CD8-positive, alpha-beta memory T cell (primary cell): ENCODE measurements around the gene RIPOR3. TPM values are rescaled to one million over a fixed set of nuclear protein-coding genes. Genes with fewer than 3 reads are reported as not detected.
A peak's percentile ranks its signal among the peaks of the same experiment; 100 is the strongest.

Experiments used
- CTCF ChIA-PET: fragments of 350-600 bp; sonication (Branson Sonifier 250); formaldehyde crosslinking; loops from one replicate; lab custom pipeline; 2021; ENCODE audit warnings: antibody characterized with exemption; lab: Charles Lee
- POLR2A ChIA-PET: fragments of 350-600 bp; sonication (Branson Sonifier 250); formaldehyde crosslinking; loops from one replicate; lab custom pipeline; 2021; ENCODE audit warnings: antibody characterized with exemption; lab: Charles Lee
- DNase-seq, 5 donors: peaks; one replicate each; pipeline versions ENCODE4 v3.0.0 to v3.0.0-alpha.2; 2020 to 2022; ENCODE audit warnings: mixed read lengths in 1 of 5
- H3K27ac ChIP-seq: one replicate; pipeline ENCODE4 v1.7.0; 2013; ENCODE audit warnings: low read depth, mild to moderate bottlenecking, low read length, moderate library complexity
- H3K27me3 ChIP-seq: 2 replicates; pipeline ENCODE4 v1.7.0; 2013; ENCODE audit warnings: low read length, mild to moderate bottlenecking; ENCODE audit not compliant: insufficient read depth, poor library complexity, severe bottlenecking
- H3K36me3 ChIP-seq: 2 replicates; pipeline ENCODE4 v1.7.0; 2013; ENCODE audit warnings: mild to moderate bottlenecking, low read length, moderate library complexity; ENCODE audit not compliant: insufficient read depth
- H3K4me1 ChIP-seq: 2 replicates; pipeline ENCODE4 v1.7.0; 2013; ENCODE audit warnings: mild to moderate bottlenecking, low read length, moderate library complexity; ENCODE audit not compliant: insufficient read depth
- H3K4me3 ChIP-seq: 2 replicates; pipeline ENCODE4 v1.7.0; 2013; ENCODE audit warnings: mild to moderate bottlenecking, low read length
- H3K9me3 ChIP-seq: 2 replicates; pipeline ENCODE4 v1.7.0; 2013; ENCODE audit warnings: mild to moderate bottlenecking, low read length
- H3K27ac Mint-ChIP-seq, 8 donors: one replicate each; pipeline ENCODE4 v1.8.0; 2020 to 2021; ENCODE audit warnings: mixed read lengths in 8 of 8, mild to moderate bottlenecking in 6 of 8, inconsistent platforms in 3 of 8, moderate library complexity in 3 of 8
- H3K27me3 Mint-ChIP-seq, 2 donors: one replicate each; pipeline ENCODE4 v1.8.0; 2020 to 2021; ENCODE audit warnings: mixed read lengths in 2 of 2, mild to moderate bottlenecking in 1 of 2, moderate library complexity in 1 of 2
- H3K36me3 Mint-ChIP-seq, 3 donors: one replicate each; pipeline ENCODE4 v1.8.0; 2020 to 2021; ENCODE audit warnings: mixed read lengths in 3 of 3, inconsistent platforms in 1 of 3, mild to moderate bottlenecking in 1 of 3
- H3K4me1 Mint-ChIP-seq, 3 donors: one replicate each; pipeline ENCODE4 v1.8.0; 2020 to 2021; ENCODE audit warnings: mixed read lengths in 3 of 3, inconsistent platforms in 1 of 3, mild to moderate bottlenecking in 1 of 3
- H3K4me3 Mint-ChIP-seq, 7 donors: one replicate each; pipeline ENCODE4 v1.8.0; 2020 to 2021; ENCODE audit warnings: mixed read lengths in 7 of 7, mild to moderate bottlenecking in 6 of 7, moderate library complexity in 4 of 7, inconsistent platforms in 2 of 7
- H3K9me3 Mint-ChIP-seq, 5 donors: one replicate each; pipeline ENCODE4 v1.8.0; 2020 to 2022; ENCODE audit warnings: mixed read lengths in 5 of 5, mild to moderate bottlenecking in 3 of 5, moderate library complexity in 2 of 5, inconsistent platforms in 1 of 5
- polyA plus RNA-seq: library from polyadenylated mRNA; unstranded; fragments of 300-500 nt; fragmentation: Illumina TruSeq; gene quantifications from one replicate; pipeline ENCODE4 v1.2.3, GENCODE V29; 2021
- total RNA-seq, 2 experiments: library from RNA; stranded (reverse); gene quantifications; one replicate each; pipeline ENCODE4 v1.2.3, GENCODE V29; 2021

Gene RIPOR3
- total and polyA plus RNA-seq, 3 experiments from 2014 or later, result 1.8 TPM; not detected in 2

DNA sequence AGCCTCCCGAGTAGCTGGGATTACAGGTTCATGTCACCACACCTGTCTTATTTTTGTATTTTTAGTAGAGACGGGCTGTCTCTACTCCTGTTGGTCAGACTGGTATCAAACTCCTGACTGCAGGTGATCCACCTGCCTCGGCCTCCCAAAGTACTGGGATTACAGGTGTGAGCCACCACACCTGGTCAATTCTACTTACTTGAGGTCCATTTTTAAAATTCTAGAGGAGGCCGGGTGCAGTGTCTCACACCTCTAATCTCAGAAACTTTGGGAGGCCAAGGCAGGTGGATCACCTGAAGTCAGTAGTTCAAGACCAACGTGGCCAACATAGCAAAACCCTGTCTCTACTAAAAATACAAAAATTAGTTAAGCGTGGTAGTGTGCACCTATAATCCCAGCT lies 7.8 kb downstream of the RIPOR3 start:
- Histone ChIP-seq H3K9me3 (no peaks in the 10 kb centered on the region), H3K27ac (no peak overlapping the region), H3K4me3 (no peak overlapping the region), H3K4me1 (no peaks in the 10 kb centered on the region), H3K27me3 (no peaks in the 10 kb centered on the region), H3K36me3 (no peaks in the 10 kb centered on the region)
- Mint-ChIP-seq H3K4me3 (no peak overlapping the region), H3K4me1 (no peaks in the 10 kb centered on the region), H3K36me3 (no peaks in the 10 kb centered on the region), H3K27me3 (peaks cover 3 to 18% of the 10 kb centered on the region in 2 donors), H3K27ac (no peak overlapping the region), H3K9me3 (peaks cover 0 to 3% (median 0%) of the 10 kb centered on the region in 5 donors)
- CTCF ChIA-PET, result no interaction called here
- DNase-seq, result no peak
- POLR2A ChIA-PET, result no interaction called here

GRCh38 chr20:50682947-50683530 lies 8.3 kb downstream of the RIPOR3 start:
- no peak overlapping the region for H3K4me3 Mint-ChIP-seq
- Histone ChIP-seq H3K27ac (no peak overlapping the region), H3K9me3 (no peaks in the 10 kb centered on the region), H3K36me3 (no peaks in the 10 kb centered on the region), H3K27me3 (no peaks in the 10 kb centered on the region), H3K4me1 (no peaks in the 10 kb centered on the region), H3K4me3 (no peak overlapping the region)
- POLR2A ChIA-PET, result no interaction called here
- H3K36me3 Mint-ChIP-seq, result no peaks in the 10 kb centered on the region
- no peak for DNase-seq
- no peak overlapping the region for H3K27ac Mint-ChIP-seq
- CTCF ChIA-PET, result no interaction called here
- H3K27me3 Mint-ChIP-seq, result peaks cover 0 to 19% of the 10 kb centered on the region in 2 donors
- H3K9me3 Mint-ChIP-seq, result peaks cover 0 to 3% (median 0%) of the 10 kb centered on the region in 5 donors
- H3K4me1 Mint-ChIP-seq, result no peaks in the 10 kb centered on the region

- DNase-seq, result no peak
- peak overlapping the region in 1 of 8 donors; percentile 47 for H3K27ac Mint-ChIP-seq
- Histone ChIP-seq H3K4me3 (no peak overlapping the region), H3K36me3 (no peaks in the 10 kb centered on the region), H3K9me3 (no peaks in the 10 kb centered on the region), H3K27me3 (no peaks in the 10 kb centered on the region), H3K27ac (no peak overlapping the region), H3K4me1 (no peaks in the 10 kb centered on the region)
- peaks cover 0 to 19% of the 10 kb centered on the region in 2 donors for H3K27me3 Mint-ChIP-seq
- no peak overlapping the region for H3K4me3 Mint-ChIP-seq
- ChIA-PET CTCF (no interaction called here), POLR2A (no interaction called here)
- no peaks in the 10 kb centered on the region for H3K36me3 Mint-ChIP-seq
- H3K4me1 Mint-ChIP-seq, result no peaks in the 10 kb centered on the region
- H3K9me3 Mint-ChIP-seq, result peaks cover 0 to 3% (median 0%) of the 10 kb centered on the region in 5 donors
Measured at GRCh38 chr20:50682065-50682464, 9.3 kb downstream of the RIPOR3 start.

- H3K27me3 Mint-ChIP-seq, result peaks cover 0 to 20% of the 10 kb centered on the region in 2 donors
- H3K4me1 ChIP-seq, result no peaks in the 10 kb centered on the region
- ChIA-PET CTCF (no interaction called here), POLR2A (no interaction called here)
- H3K4me1 Mint-ChIP-seq, result no peaks in the 10 kb centered on the region
- H3K4me3 Mint-ChIP-seq, result no peak overlapping the region
- H3K27ac Mint-ChIP-seq, result no peak overlapping the region
- H3K27me3 ChIP-seq, result no peaks in the 10 kb centered on the region
- H3K4me3 ChIP-seq, result no peak overlapping the region
- no peaks in the 10 kb centered on the region for H3K36me3 Mint-ChIP-seq
- no peaks in the 10 kb centered on the region for H3K36me3 ChIP-seq
- DNase-seq, result no peak
- peaks cover 0 to 3% (median 0%) of the 10 kb centered on the region in 5 donors for H3K9me3 Mint-ChIP-seq
- H3K27ac ChIP-seq, result no peak overlapping the region
- no peaks in the 10 kb centered on the region for H3K9me3 ChIP-seq
Measured at GRCh38 chr20:50681359-50682064, 9.8 kb downstream of the RIPOR3 start.

- H3K27me3 Mint-ChIP-seq, result peaks cover 0 to 20% of the 10 kb centered on the region in 2 donors
- no peak overlapping the region for H3K4me3 Mint-ChIP-seq
- H3K36me3 ChIP-seq, result no peaks in the 10 kb centered on the region
- peaks cover 0 to 3% (median 0%) of the 10 kb centered on the region in 5 donors for H3K9me3 Mint-ChIP-seq
- ChIA-PET CTCF (no interaction called here), POLR2A (no interaction called here)
- H3K36me3 Mint-ChIP-seq, result no peaks in the 10 kb centered on the region
- no peak overlapping the region for H3K27ac Mint-ChIP-seq
- H3K4me3 ChIP-seq, result no peak overlapping the region
- H3K27ac ChIP-seq, result no peak overlapping the region
- no peaks in the 10 kb centered on the region for H3K4me1 ChIP-seq
- no peak for DNase-seq
- H3K4me1 Mint-ChIP-seq, result no peaks in the 10 kb centered on the region
- H3K27me3 ChIP-seq, result no peaks in the 10 kb centered on the region
- H3K9me3 ChIP-seq, result no peaks in the 10 kb centered on the region
Measured at GRCh38 chr20:50680105-50680960, 11.0 kb downstream of the RIPOR3 start.

- no peak overlapping the region for H3K27ac Mint-ChIP-seq
- CTCF ChIA-PET, result no interaction called here
- Histone ChIP-seq H3K4me1 (no peaks in the 10 kb centered on the region), H3K27me3 (no peaks in the 10 kb centered on the region), H3K4me3 (no peak overlapping the region), H3K27ac (no peak overlapping the region), H3K36me3 (no peaks in the 10 kb centered on the region), H3K9me3 (no peaks in the 10 kb centered on the region)
- peaks cover 0 to 3% (median 0%) of the 10 kb centered on the region in 5 donors for H3K9me3 Mint-ChIP-seq
- no peaks in the 10 kb centered on the region for H3K4me1 Mint-ChIP-seq
- no peaks in the 10 kb centered on the region for H3K36me3 Mint-ChIP-seq
- peaks cover 0 to 20% of the 10 kb centered on the region in 2 donors for H3K27me3 Mint-ChIP-seq
- no peak overlapping the region for H3K4me3 Mint-ChIP-seq
- POLR2A ChIA-PET, result no interaction called here
- DNase-seq, result no peak
Measured at GRCh38 chr20:50679753-50680104, 11.6 kb downstream of the RIPOR3 start.

DNA sequence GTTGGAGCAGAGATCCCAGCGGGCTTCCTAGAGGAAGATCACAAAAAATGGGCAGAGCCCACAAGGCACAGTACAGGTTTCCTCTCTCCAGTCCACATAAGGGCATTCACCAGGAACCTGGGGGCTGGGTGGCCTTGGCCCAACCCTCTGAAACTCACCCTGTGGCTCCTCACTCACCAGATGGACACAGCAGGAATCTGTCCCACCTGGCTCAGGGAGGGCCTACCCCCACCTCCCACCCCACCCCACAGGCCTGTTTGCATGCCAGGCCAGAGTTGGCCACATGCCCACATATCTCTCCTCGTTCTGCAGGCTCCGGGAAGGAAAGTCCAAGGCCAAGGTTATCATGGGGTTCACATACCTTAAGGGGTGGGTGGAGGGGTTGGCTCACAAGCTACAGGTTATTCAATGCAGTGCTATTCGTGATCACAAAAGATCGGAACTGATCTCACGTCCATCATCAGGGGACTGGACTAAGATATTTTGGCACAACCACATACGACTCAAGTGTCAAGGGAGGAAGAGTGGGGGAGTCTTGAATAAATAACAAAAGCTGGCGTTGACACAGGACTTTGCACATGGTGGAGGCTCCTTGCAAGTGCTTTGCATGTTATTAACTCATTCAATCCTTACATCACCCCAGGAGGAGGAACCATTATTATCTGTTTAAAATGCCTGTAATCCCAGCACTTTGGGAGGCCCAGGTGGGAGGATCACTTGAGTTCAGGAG lies 13.0 kb downstream of the RIPOR3 start:
- Histone ChIP-seq H3K4me3 (no peak overlapping the region), H3K27me3 (no peaks in the 10 kb centered on the region), H3K27ac (no peak overlapping the region), H3K36me3 (no peaks in the 10 kb centered on the region), H3K4me1 (no peaks in the 10 kb centered on the region), H3K9me3 (no peaks in the 10 kb centered on the region)
- no peaks in the 10 kb centered on the region for H3K36me3 Mint-ChIP-seq
- ChIA-PET POLR2A (no interaction called here), CTCF (no interaction called here)
- H3K27ac Mint-ChIP-seq, result no peak overlapping the region
- DNase-seq, result no peak
- peaks cover 3 to 16% of the 10 kb centered on the region in 2 donors for H3K27me3 Mint-ChIP-seq
- H3K4me3 Mint-ChIP-seq, result no peak overlapping the region
- peaks cover 0 to 3% (median 0%) of the 10 kb centered on the region in 5 donors for H3K9me3 Mint-ChIP-seq
- no peaks in the 10 kb centered on the region for H3K4me1 Mint-ChIP-seq
